D341Med (cell line): ENCODE results near the gene SLC16A1.
"Not testable (repeated sequence)": the region's sequence is repeated elsewhere in the genome, so short reads cannot be mapped to it uniquely, and the experiment has no call there.

ENCODE experiments used
- DNase-seq: peaks from one replicate; pipeline ENCODE4 v3.0.0; 2012; ENCODE audit warnings: low spot score

SLC16A1 gene, protein sequence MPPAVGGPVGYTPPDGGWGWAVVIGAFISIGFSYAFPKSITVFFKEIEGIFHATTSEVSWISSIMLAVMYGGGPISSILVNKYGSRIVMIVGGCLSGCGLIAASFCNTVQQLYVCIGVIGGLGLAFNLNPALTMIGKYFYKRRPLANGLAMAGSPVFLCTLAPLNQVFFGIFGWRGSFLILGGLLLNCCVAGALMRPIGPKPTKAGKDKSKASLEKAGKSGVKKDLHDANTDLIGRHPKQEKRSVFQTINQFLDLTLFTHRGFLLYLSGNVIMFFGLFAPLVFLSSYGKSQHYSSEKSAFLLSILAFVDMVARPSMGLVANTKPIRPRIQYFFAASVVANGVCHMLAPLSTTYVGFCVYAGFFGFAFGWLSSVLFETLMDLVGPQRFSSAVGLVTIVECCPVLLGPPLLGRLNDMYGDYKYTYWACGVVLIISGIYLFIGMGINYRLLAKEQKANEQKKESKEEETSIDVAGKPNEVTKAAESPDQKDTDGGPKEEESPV

GRCh38 chr1:112955773-112956543 lies at the start of gene SLC16A1:
TSS of gene SLC16A1 (minus strand) at chr1:112956196. CDS start at chr1:112929308, 26,888 bp downstream.
- DNase-seq: peak; percentile 95

GRCh38 chr1:113003751-113004690 lies 48.0 kb upstream of the SLC16A1 start:
- DNase-seq: no peak

DNA sequence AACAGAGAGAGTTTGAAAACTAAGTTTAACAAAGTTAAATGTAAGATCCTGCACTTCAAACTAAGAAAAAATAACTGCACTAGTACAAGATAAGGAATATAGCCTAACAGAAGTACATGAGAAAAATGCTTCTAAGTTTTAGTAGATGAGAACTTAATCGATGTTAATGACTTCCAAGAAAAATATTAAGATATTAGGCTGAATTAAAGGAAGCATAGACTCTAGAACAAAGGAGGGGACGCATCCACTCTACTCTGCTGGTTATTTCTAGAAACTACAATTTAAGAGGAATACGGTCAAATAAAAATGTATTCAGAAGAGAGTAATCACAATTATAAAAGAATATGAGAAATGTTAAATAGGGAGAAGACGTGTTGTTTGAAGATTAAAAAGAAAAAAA lies 46.3 kb upstream of the SLC16A1 start:
- DNase-seq: no peak

DNA sequence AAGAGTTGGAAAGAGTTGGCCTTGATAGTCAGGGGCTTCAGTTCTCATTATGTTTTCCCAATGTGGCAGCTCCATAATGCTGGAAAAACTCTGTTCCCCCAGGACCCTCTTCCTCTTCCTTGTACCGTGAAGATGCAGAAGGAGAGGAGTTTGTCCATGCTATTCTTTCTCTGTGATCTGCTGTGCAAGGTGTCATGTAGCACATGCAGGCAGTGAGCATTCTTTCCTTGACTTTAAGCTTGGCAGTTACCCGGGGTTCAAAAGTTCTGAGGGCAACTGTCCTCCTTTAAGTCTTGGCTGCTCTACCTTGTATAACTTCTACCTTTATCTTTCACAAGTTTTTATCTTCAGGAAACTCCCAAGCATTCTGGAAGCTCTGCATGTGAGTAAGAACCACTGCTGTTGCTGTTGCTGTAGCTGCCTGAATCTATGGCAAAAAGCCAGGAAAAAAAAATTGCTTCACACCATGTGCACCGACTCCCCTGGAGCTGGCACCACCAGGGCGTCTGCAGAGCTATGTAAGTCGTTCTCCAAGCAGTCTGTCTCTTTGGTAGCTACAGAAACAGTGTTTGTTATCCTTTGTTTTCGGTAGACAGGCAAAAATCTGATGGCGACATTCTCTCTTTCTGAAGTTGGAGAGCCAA lies 42.7 kb upstream of the SLC16A1 start:
- DNase-seq: no peak

DNA sequence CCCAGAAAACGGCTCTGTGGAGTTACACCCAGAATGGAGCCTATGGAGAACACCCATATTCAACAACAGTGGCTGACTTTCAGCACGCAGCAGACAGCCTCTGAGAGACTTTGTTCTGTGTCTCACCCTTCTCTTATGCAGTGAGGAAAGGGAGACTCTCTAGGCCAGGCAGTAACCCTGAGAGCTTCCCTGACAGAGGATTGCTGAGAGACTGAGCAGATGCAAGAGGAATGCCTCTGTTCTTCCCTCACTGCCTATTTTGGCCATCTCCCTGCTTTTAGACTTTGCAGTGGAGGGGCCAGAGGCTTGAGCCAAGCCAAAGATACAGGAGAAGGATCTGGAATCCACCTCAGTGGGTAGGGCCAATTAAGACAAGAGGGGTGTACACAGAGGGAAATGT lies 41.8 kb upstream of the SLC16A1 start:
- DNase-seq: no peak

GRCh38 chr1:112995890-112996289 lies 39.9 kb upstream of the SLC16A1 start:
- DNase-seq: no peak

- not testable (repeated sequence) for DNase-seq
These were observed 39.0 kb upstream of the SLC16A1 start for GRCh38 chr1:112995021-112995420.

GRCh38 chr1:112992780-112993179 lies 36.8 kb upstream of the SLC16A1 start:
- no peak for DNase-seq

DNA sequence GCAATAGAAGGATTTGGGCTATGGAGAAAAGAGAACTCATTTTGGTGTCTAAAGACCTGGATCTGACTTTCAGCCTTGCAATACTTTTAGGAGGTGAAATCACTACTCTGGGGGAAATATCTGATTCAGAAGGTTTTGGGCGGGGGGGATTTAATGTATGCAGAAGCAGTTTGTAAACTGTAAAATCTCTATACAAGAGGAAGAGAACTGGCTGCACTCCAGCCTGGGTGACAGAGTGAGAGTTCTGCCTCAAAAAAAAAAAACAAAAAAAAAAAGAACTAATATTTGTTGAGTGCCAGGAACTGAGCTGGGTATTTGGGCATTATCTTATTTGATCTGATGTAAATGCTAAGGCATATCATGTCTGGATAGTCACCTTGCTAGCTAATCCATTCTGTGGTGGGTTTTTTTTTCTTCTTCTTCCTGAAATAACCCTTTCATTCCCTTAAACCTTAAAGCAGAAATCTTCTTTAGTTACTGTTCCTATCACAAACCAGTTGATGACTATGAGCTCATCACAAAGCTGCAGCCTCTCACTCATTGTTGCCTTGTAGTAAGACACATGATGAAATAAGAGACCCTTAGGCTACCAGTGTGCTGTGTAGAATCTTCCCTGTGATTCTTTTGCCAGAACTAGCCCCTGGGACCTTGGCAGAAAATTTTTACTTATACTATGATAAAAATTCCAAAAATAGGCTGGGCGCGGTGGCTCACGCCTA lies 35.6 kb upstream of the SLC16A1 start:
- no peak for DNase-seq

- DNase-seq: no peak
These were observed 34.3 kb upstream of the SLC16A1 start for GRCh38 chr1:112990271-112990670.

- DNase-seq: no peak
These were observed 32.4 kb upstream of the SLC16A1 start for GRCh38 chr1:112988367-112988766.

DNA sequence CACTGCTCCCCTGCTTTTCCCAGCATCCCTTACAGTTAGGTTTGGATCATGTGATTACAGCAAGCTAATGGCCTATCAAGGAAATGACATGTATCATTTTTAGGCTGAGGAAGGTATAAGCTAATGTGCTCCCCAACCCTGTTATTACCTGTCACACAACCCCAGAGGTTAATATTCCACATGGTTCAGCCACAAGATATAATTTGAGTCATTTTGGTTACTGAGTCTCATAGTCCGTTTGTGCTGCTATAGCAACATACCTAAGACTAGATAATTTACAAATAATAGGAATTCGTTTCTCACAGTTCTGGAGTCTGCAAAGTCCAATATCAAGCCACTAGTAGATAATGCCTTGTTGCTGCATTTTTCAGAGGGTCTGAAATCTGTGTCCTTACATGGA lies 29.1 kb upstream of the SLC16A1 start:
- no peak for DNase-seq

GRCh38 chr1:112983537-112984131 lies 27.6 kb upstream of the SLC16A1 start:
- DNase-seq: no peak

DNA sequence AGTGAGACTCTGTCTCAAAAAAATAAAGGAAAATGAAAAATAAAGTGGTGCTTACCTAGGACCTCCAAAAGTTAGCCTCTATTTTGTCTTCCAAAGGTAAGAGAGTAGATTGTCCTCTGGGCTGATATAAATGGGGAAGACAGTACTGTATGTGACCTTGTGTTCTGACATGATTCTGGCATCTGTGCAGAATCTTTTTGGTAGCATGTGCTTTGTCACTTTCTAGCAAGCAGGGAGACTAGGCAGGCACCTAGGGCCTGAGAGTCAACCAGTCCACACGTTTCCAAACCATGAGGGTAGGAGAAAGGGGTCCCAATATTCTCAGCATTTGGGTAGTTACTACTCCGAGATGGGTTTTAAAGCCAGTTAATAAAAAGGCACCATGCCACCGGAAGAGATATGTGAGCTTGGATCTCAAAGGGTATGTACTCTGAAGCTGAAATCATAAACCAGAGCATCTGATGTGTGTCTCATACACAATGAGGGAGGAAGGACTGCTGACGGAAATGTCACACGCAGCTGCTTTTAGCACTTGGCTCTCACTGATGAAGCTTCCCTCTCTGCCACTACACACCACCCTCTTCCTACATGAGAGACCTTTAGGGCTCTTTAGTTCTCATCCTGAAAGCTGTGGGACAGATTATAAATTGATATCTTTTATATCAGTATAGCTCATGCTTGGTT lies 27.0 kb upstream of the SLC16A1 start:
- no peak for DNase-seq

DNA sequence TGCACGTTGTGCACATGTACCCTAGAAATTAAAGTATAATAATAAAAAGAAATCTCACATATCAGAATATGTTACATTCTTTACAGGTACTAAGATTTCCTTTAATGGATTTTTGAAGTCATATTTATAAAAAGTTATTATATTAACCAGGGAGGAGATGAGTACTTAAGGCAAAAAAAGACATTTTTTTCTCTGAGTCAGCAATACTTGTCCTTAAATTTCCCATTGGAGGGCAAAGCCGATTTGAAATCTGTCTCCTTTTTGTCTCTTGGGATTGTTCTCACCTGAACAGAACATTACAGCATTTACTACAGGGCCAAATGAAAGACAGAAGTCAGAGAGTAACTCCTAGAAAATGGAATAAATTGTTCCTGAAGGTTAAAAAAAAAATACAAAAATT lies 26.3 kb upstream of the SLC16A1 start:
- no peak for DNase-seq

DNA sequence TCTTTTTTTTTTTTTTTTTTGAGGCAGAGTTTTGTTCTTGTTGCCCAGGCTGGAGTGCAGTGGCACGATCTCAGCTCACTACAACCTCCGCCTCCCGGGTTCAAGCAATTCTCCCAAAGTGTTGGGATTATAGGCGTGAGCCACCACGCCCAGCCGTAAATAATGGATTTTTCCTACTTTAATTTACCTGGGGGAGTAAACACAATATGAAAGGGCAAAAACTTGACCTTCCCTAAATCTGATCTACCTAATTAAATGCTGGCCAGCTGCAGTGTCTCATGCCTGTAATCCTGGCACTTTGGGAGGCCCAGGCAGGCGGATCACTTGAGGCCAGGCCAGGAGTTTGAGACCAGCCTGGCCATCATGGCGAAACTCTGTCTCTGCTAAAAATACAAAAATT lies 25.8 kb upstream of the SLC16A1 start:
- not testable (repeated sequence) for DNase-seq

DNA sequence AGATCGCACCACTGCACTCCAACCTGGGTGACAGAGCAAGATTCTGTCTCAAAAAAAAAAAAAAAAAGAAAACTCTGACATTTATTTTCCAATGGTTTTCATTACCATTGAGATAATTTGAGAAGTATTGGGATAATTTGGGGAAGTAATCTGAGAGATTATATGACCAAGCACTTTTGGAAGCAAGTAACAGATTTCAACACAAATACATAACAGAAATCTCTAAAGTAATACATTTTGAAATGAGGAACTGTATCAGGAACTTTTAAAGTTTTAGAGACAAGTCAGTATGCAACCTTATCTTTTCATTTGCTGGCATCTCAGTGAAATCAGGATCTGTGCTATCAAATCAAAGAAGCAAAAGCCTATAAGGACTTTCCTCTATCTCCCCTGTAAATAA lies 25.4 kb upstream of the SLC16A1 start:
- DNase-seq: no peak

DNA sequence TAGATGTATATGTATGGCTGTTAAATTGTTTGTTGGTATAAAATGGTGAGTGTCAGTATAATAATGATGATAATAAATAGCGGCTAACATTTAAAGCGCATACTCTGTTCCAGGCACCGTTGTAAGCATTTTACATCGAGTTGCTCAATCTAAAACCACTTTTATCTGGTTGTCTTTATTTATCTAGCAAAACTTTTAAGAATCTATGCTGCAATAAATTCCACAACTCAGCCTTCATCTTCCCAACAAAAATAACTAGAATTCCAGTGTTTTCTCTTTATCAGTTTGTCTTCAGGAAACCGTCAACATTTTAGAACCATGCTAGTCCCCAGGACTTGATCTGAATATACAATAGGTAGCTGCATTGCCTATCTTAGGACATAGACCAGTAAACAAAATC lies 19.3 kb upstream of the SLC16A1 start:
- DNase-seq: no peak

GRCh38 chr1:112974646-112975045 lies 18.6 kb upstream of the SLC16A1 start:
- DNase-seq: no peak

DNA sequence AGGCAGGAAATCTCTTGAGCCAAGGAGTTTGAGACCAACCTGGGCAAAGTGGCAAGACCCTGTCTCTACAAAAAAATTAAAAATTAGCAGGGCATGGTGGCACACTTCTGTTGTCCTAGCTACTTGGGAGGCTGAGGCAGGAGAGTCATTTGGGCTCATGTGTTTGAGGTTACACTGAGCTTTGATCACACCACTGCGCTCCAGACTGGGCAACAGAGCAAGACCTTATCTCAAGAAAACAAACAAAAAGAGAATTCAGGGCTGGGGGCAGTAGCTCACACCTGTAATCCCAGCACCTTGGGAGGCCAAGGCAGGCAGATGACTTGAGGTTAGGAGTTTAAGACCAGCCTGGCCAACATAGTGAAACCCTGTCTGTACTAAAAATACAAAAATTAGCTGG lies 17.8 kb upstream of the SLC16A1 start:
- DNase-seq: no peak
